Neural cell (in vitro differentiated cells): ENCODE results near the gene QKI. TPM values are rescaled to one million over a fixed set of nuclear protein-coding genes. Genes with fewer than 3 reads are reported as not detected.

Experiments
- H2AFZ ChIP-seq: fragments of 200-600, 300-800 bp; sonication (generic), shearing (Covaris generic); 2 replicates; pipeline ENCODE4 v1.6.0; 2014; ENCODE audit warnings: low read depth, mild to moderate bottlenecking, antibody characterized with exemption, low read length, moderate library complexity
- H3F3A ChIP-seq: fragments of 200-600 bp; shearing (Covaris generic); 2 replicates; pipeline ENCODE4 v1.6.1; 2016; ENCODE audit warnings: mild to moderate bottlenecking, moderate library complexity, mixed read lengths, antibody characterized with exemption, low read length; ENCODE audit not compliant: insufficient read depth, poor library complexity, severe bottlenecking
- H3K27ac ChIP-seq: fragments of 200-600, 300-800 bp; sonication (generic), shearing (Covaris generic); 2 replicates; pipeline ENCODE4 v1.5.1; 2014; ENCODE audit warnings: mild to moderate bottlenecking, low read length, moderate library complexity
- H3K27me3 ChIP-seq: fragments of 300-800, 200-600 bp; sonication (generic), shearing (Covaris generic); 2 replicates; pipeline ENCODE4 v1.6.0; 2014; ENCODE audit warnings: mild to moderate bottlenecking, low read depth, low read length, moderate library complexity; ENCODE audit not compliant: insufficient read depth
- H3K36me3 ChIP-seq: fragments of 300-800, 200-600 bp; sonication (generic), shearing (Covaris generic); 2 replicates; pipeline ENCODE4 v1.5.1; 2014; ENCODE audit warnings: mild to moderate bottlenecking, antibody characterized with exemption, low read length, moderate library complexity; ENCODE audit not compliant: insufficient read depth
- H3K4me2 ChIP-seq: fragments of 300-800, 200-600 bp; sonication (generic), shearing (Covaris generic); 2 replicates; pipeline ENCODE4 v1.6.0; 2014; ENCODE audit warnings: mild to moderate bottlenecking, low read length
- H3K4me3 ChIP-seq: fragments of 300-800, 200-600 bp; sonication (generic), shearing (Covaris generic); 2 replicates; pipeline ENCODE4 v1.5.1; 2014; ENCODE audit warnings: mild to moderate bottlenecking, low read length, moderate library complexity
- H3K79me2 ChIP-seq: fragments of 200-600 bp; shearing (Covaris generic); replicated peaks from 2 replicates; pipeline ENCODE4 v1.6.0; 2014; ENCODE audit warnings: mild to moderate bottlenecking, low read length, moderate library complexity; ENCODE audit not compliant: insufficient read depth
- H3K9ac ChIP-seq: fragments of 300-800, 200-600 bp; sonication (generic), shearing (Covaris generic); 2 replicates; pipeline ENCODE4 v1.6.1; 2016; ENCODE audit warnings: mild to moderate bottlenecking, low read length, mixed read lengths
- H3K9me2 ChIP-seq: fragments of 200-600 bp; shearing (Covaris generic); 2 replicates; pipeline ENCODE4 v1.6.1; 2016; ENCODE audit warnings: mild to moderate bottlenecking, low read length, mixed read lengths; ENCODE audit not compliant: insufficient read depth
- H3K9me3 ChIP-seq: fragments of 200-600, 300-800 bp; sonication (generic), shearing (Covaris generic); 2 replicates; pipeline ENCODE4 v1.6.1; 2016; ENCODE audit warnings: mild to moderate bottlenecking, mixed run types, low read length, moderate library complexity, mixed read lengths
- H4K20me1 ChIP-seq: fragments of 200-600 bp; shearing (Covaris generic); 2 replicates; pipeline ENCODE4 v1.6.1; 2016; ENCODE audit warnings: mild to moderate bottlenecking, mixed run types; ENCODE audit not compliant: insufficient read depth
- CTCF ChIP-seq: fragments of 450-650 bp; IDR thresholded peaks from 2 replicates; pipeline ENCODE4 v1.5.1; 2014; ENCODE audit warnings: antibody characterized with exemption, mild to moderate bottlenecking, moderate library complexity; ENCODE audit not compliant: poor library complexity, severe bottlenecking
- EP300 ChIP-seq: fragments of 450-650 bp; conservative IDR thresholded peaks from 2 replicates; pipeline ENCODE4 v1.6.1; 2014; ENCODE audit warnings: antibody characterized with exemption, mild to moderate bottlenecking, moderate library complexity; ENCODE audit not compliant: poor library complexity, severe bottlenecking
- EZH2 ChIP-seq: fragments of 200-600, 300-800 bp; shearing (Covaris generic), sonication (generic); IDR thresholded peaks from 2 replicates; pipeline ENCODE4 v1.6.1; 2014; ENCODE audit warnings: antibody characterized with exemption, low read length, borderline replicate concordance, mild to moderate bottlenecking; ENCODE audit not compliant: insufficient read depth, poor library complexity, severe bottlenecking
- MXI1 ChIP-seq: fragments of 450-650 bp; conservative IDR thresholded peaks from 2 replicates; pipeline ENCODE4 v1.6.1; 2014; ENCODE audit warnings: antibody characterized with exemption, mild to moderate bottlenecking; ENCODE audit not compliant: poor library complexity, severe bottlenecking
- POLR2AphosphoS5 ChIP-seq: IDR thresholded peaks from 2 replicates; pipeline ENCODE4 v1.6.1; 2012
- RAD21 ChIP-seq: fragments of 450-650 bp; conservative IDR thresholded peaks from 2 replicates; pipeline ENCODE4 v1.6.1; 2014; ENCODE audit warnings: antibody characterized with exemption, mild to moderate bottlenecking, moderate library complexity
- REST ChIP-seq: IDR thresholded peaks from 2 replicates; pipeline ENCODE4 v1.6.1; 2012; ENCODE audit warnings: borderline replicate concordance
- SMC3 ChIP-seq: fragments of 450-650 bp; conservative IDR thresholded peaks from 2 replicates; pipeline ENCODE4 v1.6.1; 2014; ENCODE audit warnings: antibody characterized with exemption, mild to moderate bottlenecking, moderate library complexity; ENCODE audit not compliant: poor library complexity
- TAF1 ChIP-seq: IDR thresholded peaks from 2 replicates; pipeline ENCODE4 v1.6.1; 2012; ENCODE audit warnings: low read depth
- polyA plus RNA-seq: library from polyadenylated mRNA; depleted of rRNA; stranded (reverse); fragments of >200 nt; gene quantifications from 2 replicates; pipeline ENCODE4 v1.2.3, GENCODE V29; 2014

The QKI gene
- polyA plus RNA-seq, 1 donor from 2014 or later = 39.0 TPM

GRCh38 chr6:163516908-163517307 lies 102.4 kb downstream of the QKI start:
- Histone ChIP-seq H3K4me3 (no peak overlapping the region), H3K9me2 (no peaks in the 10 kb centered on the region), H3K27me3 (no peaks in the 10 kb centered on the region), H3K27ac (no peak overlapping the region), H2AFZ (no peak overlapping the region), H3K4me2 (no peak overlapping the region), H3K79me2 (peaks cover 95% of the 10 kb centered on the region), H3K36me3 (no peaks in the 10 kb centered on the region), H3K9ac (no peak overlapping the region), H3F3A (no peaks in the 10 kb centered on the region), H4K20me1 (no peaks in the 10 kb centered on the region), H3K9me3 (no peaks in the 10 kb centered on the region)
- TF ChIP-seq EP300 = no peak
- no peak for TF ChIP-seq REST

GRCh38 chr6:163520956-163521355 lies 106.4 kb downstream of the QKI start:
- peak overlapping the region; percentile 26 for H3K4me2 ChIP-seq
- no peak overlapping the region for H3K9ac ChIP-seq
- no peaks in the 10 kb centered on the region for H3K9me2 ChIP-seq
- H3K36me3 ChIP-seq = no peaks in the 10 kb centered on the region
- H3K27ac ChIP-seq = no peak overlapping the region
- H3F3A ChIP-seq = no peaks in the 10 kb centered on the region
- no peak overlapping the region for H2AFZ ChIP-seq
- peaks cover 95% of the 10 kb centered on the region for H3K79me2 ChIP-seq
- H3K4me3 ChIP-seq = no peak overlapping the region
- H3K27me3 ChIP-seq = no peaks in the 10 kb centered on the region
- H4K20me1 ChIP-seq = no peaks in the 10 kb centered on the region
- TF ChIP-seq CTCF = no peak
- TF ChIP-seq RAD21 = no peak
- no peaks in the 10 kb centered on the region for H3K9me3 ChIP-seq

- Histone ChIP-seq H3K4me2 (no peak overlapping the region), H3K79me2 (peaks cover 96% of the 10 kb centered on the region), H2AFZ (no peak overlapping the region), H3F3A (no peaks in the 10 kb centered on the region), H4K20me1 (no peaks in the 10 kb centered on the region), H3K4me3 (no peak overlapping the region), H3K9me3 (no peaks in the 10 kb centered on the region), H3K9me2 (no peaks in the 10 kb centered on the region), H3K36me3 (no peaks in the 10 kb centered on the region), H3K27me3 (no peaks in the 10 kb centered on the region), H3K9ac (no peak overlapping the region), H3K27ac (no peak overlapping the region)
- TF ChIP-seq MXI1 (no peak), CTCF (no peak), POLR2AphosphoS5 (no peak), REST (no peak), EZH2 (no peak), RAD21 (no peak), SMC3 (no peak), TAF1 (no peak), EP300 (no peak)
These were observed 107.5 kb downstream of the QKI start for GRCh38 chr6:163522033-163522432.
